Measurements from ENCODE around the gene KCNK2.

The KCNK2 gene

DNA sequence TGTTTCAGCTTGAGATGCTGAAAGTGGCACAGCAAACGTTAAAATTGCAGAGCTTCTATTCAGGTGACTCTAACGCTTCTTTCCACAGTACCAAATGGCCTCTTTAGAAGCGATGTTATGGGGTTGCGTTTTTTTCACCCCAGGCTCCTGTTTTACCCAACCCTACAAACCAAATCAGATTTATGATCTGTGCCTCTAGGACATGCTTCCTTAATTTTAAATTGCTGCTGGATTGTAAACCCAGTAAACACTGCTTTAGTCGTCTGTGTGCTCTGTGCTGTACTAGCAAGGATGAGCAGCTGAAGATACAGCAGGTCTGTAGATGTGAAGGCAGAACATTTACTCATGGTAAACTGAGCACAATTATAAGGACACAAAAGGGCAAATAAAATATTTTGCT lies 13.0 kb downstream of the KCNK2 start:
- no peak for DNase-seq (ENCODE audit: low read depth in 1 of 2, low spot score in 1 of 2)

DNA sequence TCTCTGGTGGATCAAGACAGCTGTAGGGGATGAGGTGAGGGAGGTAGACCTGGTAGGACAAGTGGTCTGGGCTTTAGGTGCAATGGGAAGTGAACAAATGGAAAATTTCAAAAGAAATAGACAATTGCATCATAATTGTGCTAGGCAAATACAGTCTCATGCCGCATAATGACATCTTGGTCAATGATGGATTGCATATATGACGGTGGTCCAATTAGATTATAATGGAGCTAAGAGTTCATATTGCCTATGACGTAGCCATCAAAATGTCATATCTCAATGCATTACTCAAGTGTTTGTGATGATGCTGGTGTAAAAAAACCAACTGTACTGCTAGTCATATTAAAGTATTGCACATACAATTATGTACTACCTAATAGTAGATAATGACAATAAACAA lies 19.0 kb downstream of the KCNK2 start:
- DNase-seq (ENCODE audit: low read depth in 1 of 2, low spot score in 1 of 2), result no peak

DNA sequence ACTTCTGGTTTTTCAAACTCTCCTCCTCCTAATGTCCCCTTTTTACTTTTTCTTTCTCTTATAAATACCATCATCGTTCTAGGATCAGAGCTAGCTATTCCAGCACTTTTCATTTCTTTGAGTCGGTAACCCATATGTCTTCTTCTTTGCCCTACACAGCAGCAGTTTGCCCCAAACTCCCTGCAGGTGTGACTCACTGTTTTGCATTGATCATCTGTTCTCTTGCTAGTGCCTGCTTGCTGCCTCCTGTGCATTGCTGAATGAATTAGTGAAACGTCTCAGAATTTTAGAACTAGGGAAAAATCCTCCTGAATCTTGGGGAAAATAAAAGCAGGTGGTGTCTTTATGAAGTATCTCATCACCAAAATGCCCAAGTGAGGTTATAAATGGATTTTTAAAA lies 21.7 kb downstream of the KCNK2 start:
- DNase-seq (ENCODE audit: low read depth in 1 of 2, low spot score in 1 of 2), result no peak

DNA sequence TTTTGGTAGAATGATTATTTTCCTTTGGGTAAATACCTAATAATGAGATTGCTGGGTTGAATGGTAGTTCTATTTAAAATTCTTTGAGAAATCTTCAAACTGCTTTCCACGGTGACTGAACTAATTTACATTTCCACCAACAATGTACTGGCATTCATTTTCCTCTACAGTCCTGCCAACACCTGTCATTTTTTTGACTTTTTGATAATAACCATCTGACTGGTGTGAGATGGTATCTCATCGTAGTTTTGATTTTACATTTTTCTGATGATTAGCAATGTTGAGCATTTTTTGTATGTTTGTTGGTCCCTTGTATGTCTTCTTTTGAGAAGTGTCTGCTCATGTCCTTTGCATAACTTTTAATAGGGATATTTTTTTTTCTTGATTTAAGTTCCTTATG lies 23.5 kb downstream of the KCNK2 start:
- DNase-seq (ENCODE audit: low read depth in 1 of 2, low spot score in 1 of 2), result no peak

DNA sequence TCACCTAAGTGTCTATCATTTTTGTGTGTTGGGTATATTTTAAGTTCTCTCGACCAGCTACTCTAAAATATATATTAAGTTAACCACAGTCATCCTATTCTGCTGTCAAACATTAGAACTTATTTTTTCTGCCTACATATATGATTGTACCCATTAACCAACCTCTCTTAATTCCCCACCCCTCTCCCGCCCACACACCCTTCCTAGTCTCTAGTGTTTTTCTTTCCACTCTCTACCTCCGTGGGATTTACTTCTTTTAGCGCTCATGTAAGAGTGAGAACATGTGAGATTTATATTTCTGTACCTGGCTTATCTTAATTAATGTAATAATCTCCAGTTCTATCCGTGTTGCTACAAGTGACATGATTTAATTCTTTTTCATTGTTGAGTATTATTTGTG lies 26.6 kb downstream of the KCNK2 start:
- no peak for DNase-seq (ENCODE audit: low read depth in 1 of 2, low spot score in 1 of 2)

DNA sequence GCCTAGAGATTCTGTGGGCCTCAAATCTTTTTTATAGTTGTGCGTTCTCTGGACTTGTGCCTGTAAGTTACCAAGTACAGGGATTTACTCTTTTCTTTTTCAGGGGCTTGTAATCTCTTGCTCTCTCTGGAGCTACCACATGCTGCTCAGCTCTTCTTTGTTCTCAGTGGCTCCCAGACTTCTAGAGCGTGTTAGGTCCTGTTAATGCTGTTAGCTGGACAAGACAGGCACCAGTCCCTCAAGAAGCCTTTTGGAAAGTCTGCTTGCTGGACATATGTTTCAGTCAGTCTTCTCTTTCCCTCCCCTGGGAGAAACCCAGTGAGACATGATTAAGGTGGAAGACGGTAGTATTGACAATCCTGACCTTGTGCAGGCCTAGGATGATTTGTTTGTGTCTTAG lies 29.4 kb downstream of the KCNK2 start:
- DNase-seq (ENCODE audit: low read depth in 1 of 2, low spot score in 1 of 2), result no peak

DNA sequence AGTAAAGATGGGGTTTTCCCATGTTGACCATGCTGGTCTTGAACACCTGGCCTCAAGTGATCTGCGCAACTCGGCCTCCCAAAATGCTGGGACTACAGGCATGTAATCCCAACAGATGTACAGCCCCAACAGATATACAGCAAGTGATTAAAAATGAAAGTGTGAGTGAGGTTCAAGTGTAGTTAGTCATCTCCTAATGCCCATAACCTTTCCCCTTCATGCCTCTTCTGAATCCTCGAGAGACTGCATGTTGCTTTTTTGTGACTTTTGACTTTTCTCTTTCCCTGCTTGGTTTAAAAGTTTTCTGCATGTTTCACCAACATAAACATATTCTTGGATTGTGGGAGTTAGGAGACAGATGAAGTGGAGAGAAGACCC lies 31.2 kb downstream of the KCNK2 start:
- no peak for DNase-seq (ENCODE audit: low read depth in 1 of 2, low spot score in 1 of 2)

DNA sequence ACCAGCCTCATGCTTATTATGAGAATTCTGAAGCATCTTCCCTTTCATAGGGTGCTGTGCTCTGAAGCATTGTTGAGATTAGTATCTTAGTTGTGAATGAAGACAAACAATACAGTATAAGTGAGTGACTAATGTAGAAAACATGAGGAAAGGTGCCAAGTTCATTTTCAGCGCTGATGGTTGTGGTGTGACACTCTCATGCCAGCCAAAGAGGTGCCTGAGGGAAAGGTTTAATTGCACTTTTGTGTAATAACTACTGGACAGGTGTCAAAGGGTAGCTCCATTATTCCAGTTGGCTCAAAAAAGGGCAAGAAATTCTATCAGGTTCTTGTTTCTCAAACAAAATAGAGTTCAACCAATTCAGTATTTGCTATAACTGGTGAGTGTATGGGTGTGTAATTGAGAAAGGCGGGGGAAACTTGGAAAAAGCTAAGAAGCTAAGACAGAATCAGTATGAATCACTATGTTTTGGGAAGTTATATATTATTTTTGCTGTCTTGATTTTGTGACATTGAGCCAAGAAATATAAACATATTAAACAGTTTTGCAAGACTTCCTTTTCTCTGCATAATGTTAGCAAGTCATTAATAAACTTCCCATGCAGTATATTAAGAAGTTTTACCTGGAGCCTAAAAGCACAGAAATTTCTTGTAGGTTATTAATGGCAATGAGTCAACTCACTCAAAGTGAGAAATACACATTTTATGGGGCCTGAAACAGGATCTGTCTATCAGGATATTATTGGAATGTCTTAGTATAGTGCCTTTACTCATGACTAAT lies 31.8 kb downstream of the KCNK2 start:
- DNase-seq (ENCODE audit: low read depth in 1 of 2, low spot score in 1 of 2), result no peak

DNA sequence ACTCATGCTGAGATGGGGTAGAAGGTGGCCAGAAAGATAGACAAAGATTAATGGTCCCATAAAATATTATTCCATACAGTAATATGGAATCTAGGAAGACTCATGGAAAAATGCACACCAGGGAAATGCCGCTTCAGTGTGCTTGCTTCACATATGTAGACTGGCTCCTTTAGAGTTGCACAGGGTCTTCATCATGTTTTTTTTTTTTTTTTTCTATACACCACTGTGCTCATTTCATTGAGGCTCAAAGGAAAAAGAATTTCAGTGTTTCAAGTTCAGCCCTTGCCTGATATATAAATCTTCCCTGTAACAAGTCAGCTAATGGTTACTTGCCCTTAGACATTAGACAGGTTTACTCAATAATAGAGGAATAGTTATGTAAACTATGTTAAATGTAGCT lies 33.2 kb downstream of the KCNK2 start:
- DNase-seq (ENCODE audit: low read depth in 1 of 2, low spot score in 1 of 2), result no peak

DNA sequence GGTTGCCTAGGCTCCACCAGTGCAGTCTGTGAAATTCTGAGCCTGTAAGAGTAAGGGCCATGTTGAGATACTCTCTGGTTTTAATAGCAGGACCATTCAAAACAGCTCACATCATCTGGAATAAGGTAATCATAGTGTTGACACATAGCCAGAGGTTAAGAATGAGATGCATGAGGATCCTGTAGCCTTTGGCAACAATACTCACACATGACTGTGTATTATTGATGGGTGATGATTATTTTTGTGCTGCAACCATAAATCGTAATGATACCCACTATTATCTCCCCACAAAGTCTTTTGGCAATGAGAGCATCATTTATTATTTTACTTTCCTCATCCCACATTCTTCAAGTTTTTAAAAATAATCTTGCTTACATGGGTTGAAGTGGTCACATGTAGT lies 35.5 kb downstream of the KCNK2 start:
- no peak for DNase-seq (ENCODE audit: low read depth in 1 of 2, low spot score in 1 of 2)

DNA sequence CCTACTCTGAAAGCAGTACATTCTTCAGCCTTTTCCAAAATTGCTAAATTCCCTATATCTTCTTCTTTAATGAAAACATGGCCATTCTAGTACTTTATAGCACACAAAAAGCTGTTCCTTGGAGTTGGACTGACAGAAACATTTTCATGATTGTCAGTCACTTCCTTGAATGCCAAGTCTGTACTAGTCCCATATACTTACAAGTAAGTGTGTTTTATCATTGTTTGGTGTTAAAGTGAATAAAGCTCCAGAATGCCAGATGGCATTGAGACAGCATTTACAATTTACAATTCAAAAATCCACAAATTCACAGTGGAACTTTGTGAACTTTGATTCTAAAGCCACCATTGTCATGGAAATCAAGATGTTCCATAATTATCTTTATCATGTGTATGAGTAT lies 36.5 kb downstream of the KCNK2 start:
- no peak for DNase-seq (ENCODE audit: low read depth in 1 of 2, low spot score in 1 of 2)

DNA sequence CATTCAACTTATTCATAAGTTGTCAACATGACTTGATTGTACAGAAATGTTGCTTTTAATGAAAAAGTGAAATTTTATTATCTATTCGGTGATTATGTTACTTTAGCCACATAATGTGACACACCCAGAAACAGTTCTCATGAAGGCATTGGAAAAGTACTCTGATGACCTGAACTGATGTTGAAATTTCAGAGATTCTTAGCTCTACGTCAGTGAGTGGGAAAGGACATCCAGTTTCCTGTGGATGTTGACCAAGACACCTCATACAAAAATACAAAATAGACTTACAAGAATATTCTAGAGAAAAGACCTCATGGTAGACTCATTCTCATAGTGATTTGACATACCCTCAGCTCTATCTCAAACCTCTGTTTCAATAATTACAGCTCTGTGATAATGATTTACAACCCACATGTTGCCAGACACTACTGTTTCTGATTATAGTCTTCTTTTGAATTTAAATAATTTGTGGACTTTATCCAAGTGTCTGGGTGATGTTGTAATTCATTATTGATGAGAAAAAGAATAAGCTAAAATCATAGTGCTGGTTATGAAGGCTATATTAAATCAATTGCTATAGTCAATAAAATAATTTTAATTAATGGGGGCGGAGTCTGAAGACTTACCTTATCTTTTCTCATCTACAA lies 37.3 kb downstream of the KCNK2 start:
- no peak for DNase-seq (ENCODE audit: low read depth in 1 of 2, low spot score in 1 of 2)

DNA sequence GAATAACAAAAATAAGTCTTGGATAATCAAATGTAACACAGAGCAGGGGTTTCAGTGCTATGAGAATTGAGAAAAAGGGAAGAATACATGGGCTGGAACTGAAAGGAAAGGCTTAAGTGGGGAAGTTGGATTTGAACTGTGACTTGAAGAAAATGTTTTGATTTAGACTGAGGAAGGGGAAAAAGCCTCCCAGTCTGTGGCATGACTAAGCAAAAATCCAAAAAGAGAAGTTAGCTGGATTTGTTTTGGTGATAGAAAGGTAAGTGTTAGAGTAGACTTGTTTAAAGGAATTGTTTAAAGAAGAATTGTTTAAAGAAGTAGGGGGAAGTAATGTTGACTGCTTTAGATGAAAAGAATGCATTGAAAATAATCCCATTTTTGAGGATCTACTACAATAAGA lies 46.0 kb downstream of the KCNK2 start:
- no peak for DNase-seq (ENCODE audit: low read depth in 1 of 2, low spot score in 1 of 2)

DNA sequence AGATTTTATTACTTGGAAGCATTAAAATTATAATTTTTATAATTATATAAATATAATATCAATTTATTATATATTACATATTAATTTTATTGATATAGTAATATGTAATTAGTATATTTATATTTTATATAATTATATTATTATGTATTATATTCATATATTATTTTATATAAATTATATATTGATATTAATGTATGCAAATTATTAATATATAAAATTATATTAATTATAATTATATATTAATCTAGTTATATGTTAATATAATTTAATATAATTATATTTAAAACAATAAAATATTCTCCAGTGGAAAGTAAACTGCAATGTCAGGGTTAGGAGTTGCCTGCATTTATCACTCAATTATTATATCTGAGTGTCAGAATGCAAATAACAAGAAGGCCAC lies 48.8 kb downstream of the KCNK2 start:
- DNase-seq (ENCODE audit: low read depth in 1 of 2, low spot score in 1 of 2), result no peak

DNA sequence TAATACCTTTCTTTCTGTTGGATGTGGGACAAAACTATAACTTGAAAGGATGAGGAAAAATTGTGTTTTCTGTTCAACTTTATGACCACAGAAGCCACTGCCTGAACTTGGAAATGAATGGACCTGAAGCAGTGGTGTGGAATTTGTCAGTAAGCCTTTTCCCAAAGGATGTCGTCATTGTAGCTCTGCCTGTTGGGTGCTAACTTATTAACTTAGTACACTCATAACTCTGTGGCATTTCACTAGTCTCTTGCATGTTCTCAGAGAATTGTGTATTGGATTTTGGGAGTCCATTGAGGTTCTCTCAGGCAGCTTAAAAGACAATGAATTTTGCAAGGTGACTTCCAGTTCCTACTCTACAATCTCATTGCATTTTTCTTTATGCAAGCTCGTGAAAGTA lies 49.6 kb downstream of the KCNK2 start:
- DNase-seq (ENCODE audit: low read depth in 1 of 2, low spot score in 1 of 2), result no peak

DNA sequence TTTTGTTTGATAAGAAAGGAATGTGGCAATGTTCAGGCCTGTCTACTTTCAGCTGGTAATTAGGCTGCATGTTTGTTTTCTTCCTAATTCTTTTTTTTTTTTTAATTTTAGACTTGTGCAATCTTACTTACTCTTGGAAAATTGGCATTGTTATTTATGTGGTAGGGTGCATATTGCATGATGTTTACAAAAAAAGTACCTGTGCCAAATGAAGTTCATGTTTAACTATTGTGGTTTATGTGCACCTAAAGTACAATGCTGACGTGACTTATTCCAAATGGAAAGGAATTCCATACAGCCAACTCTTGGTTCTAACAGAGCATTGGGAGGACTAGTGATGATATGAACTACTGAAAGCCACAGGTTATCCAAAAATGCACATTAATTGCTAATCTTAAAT lies 51.0 kb downstream of the KCNK2 start:
- no peak for DNase-seq (ENCODE audit: low read depth in 1 of 2, low spot score in 1 of 2)

DNA sequence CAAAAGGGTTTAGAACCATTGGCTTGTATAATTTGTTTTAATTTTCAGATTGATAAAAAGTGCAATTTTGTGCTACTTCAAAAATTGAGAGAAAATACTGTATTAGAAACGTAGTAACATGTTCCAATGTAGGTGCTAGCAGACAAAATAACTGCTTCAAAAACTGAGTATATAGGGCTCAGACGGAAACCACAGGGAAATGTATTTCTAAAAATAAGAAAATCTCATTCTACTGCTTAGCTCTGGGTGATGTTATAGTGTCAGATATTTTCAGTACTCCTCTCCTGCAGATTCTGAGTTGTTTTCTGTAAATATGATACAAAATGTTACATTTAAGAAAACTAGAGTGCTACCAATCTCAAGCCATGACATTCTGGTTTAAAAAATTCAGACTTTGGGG lies 55.4 kb downstream of the KCNK2 start:
- DNase-seq (ENCODE audit: low read depth in 1 of 2, low spot score in 1 of 2), result no peak

DNA sequence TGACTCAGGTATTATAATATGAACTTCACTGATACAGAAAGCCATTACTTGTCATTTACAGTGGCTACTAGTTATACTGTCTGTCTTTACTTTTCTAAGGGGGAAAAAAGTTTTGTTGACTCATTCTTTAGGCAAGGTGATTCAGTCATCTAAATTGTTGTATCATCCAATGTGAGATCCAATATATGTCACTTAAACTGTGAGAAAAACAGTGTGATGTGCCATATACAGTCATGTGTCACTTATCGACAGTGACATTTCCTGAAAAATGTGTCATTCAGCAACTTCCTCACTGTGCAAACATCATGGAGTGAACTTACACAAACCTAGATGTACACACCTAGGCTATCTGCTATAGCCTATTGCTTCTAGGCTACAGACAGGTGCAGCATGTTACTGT lies 57.6 kb downstream of the KCNK2 start:
- DNase-seq (ENCODE audit: low read depth in 1 of 2, low spot score in 1 of 2), result no peak

DNA sequence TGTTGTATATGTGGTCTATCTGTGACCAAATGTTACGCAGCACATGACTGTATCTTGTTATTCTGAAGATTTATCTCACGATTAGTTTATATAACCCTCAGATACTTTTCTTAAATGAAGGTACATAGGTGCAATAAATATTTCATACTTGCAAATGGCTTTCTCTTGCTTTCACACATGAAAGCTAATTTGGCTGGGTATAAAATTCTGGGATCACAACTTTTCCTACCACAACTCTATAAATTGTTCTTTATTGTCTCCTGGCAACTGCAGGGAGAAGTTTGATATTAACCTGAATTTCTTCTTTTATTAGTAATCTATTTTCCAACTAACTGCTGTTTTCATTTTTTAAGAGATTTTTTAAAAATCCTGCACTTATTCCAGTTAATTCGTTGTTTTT lies 58.9 kb downstream of the KCNK2 start:
- DNase-seq (ENCODE audit: low read depth in 1 of 2, low spot score in 1 of 2), result no peak

DNA sequence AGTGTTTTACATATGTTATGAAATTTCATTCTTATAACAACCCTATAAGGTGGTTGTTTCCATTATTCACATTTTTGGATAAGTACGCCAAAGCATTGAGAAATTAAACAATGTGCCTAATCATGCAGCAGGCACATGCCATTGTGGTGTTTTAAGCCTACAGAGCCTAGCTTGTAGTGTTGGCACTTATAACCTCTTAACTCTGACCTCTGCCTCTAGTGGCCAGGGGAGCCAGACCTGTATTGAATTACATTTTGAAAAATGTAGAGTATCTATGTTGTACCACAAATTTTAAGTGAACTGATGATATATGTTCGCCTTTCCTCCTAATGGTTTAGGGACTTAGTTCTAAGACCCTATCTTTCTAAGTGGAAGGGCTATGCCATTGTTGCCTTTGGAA lies 61.0 kb downstream of the KCNK2 start:
- no peak for DNase-seq (ENCODE audit: low read depth in 1 of 2, low spot score in 1 of 2)

DNA sequence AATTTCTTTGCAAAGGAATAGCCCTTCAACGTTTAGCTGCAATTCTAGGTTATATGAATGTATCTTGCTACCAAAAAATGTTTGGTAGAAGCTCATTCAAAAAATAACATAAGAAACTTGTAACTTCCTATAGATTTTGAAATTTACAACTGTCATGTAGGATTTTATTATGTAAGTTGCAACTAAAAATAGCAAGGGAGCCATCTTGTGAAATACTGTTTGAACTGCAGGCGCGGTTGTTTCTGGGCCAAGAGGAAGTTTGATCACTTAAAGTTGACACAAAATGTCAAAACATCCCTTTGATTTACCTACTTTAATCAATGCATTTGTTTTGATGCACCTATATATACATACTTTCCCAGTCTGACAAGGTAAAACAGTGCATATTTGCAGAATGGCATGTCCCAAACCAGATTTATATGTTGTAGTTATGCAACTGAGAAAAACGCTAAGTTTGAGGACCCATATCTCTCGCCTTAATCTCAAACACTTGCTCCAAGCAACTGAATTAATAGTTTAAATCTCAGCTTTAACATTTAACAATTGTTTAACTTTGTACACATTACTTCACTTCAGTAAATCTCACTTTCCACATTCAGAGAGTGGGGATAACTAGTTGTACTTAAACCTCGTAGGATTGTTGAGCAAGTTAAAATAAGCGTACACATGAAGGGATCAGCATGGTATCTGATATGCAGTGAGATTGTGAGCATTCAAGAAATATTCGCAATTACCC lies 63.9 kb downstream of the KCNK2 start:
- DNase-seq (ENCODE audit: low read depth in 1 of 2, low spot score in 1 of 2), result no peak

DNA sequence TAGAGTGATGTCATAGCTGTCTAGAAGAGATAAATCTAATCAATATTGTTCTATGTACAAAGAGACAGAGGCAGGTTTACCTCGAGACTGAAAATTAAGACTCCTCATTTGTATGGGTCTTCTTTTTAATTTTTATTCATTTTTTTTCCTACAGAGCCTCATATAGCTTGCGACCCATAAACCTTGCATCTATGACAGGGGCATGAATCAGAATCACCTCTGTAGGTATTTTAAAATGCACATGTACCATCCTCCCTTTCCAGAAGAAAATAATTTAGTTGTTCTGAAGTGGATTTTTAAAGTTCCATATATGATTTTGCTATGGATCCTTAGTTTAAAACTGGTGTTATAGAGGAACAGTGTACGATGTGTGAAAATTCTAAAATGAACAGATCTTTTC lies 64.5 kb downstream of the KCNK2 start:
- no peak for DNase-seq (ENCODE audit: low read depth in 1 of 2, low spot score in 1 of 2)
